Testis (tissue), 2 donors: Measurements from ENCODE around the gene RETREG3.
"Not testable (repeated sequence)": the region's sequence is repeated elsewhere in the genome, so short reads cannot be mapped to it uniquely, and the experiment has no call there.

Source experiments
- POLR2A ChIP-seq: fragments of 450-650 bp; IDR thresholded peaks from one replicate; pipeline ENCODE4 v1.6.1; 2017; ENCODE audit warnings: antibody characterized with exemption, mild to moderate bottlenecking, moderate library complexity
- TF ChIP-seq, protein P1 (sequence below), 3 experiments: fragments of 450-650 bp in 2 of 3; fragments of 200-600 bp in 1 of 3; sonication (generic) in 1 of 3; IDR thresholded peaks; one replicate each; pipeline ENCODE4 v1.5.1; 2016 to 2019; ENCODE audit warnings: antibody characterized with exemption in 3 of 3, mild to moderate bottlenecking in 2 of 3, moderate library complexity in 1 of 3

DNA sequence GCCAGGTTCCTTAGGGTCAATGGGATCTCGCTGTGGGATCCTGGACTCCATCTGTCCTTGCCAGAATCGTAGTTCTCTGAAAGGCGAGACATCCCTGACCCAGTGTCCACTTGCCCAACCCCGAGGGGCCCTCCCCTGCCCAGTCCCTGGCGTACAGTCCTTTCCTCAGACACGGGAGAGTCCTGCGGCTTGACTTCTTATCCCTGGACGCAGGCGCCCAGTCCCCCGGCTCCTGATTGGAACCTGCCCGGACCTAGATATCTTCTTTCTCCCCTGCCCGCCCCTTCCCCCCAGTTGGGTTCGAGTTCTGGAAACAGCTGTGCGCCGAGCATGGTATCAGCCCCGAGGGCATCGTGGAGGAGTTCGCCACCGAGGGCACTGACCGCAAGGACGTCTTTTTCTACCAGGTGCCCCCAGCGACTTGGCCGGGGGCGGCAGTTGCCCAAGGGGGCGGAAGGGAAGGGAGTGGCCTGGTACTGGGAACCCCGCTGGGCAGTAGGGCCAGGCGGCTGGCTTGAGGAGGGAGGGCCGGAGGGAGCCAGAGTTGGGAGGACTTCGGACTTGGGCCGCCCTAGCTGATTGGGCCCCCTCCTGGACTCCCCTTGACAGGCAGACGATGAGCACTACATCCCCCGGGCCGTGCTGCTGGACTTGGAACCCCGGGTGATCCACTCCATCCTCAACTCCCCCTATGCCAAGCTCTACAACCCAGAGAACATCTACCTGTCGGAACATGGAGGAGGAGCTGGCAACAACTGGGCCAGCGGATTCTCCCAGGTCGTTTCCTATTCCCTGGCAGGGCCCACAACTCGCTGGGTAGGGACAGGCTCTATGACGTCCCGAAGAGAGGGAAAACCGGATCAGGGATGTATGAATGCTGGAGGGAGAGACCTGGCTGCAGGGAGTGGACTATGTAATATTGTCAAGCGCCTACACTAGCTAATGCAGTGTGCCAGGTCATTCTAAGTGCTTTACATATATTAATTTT is 934 bp upstream of the RETREG3 start:
- not testable (repeated sequence) for TF ChIP-seq POLR2A
- TF ChIP-seq, protein P1, sequence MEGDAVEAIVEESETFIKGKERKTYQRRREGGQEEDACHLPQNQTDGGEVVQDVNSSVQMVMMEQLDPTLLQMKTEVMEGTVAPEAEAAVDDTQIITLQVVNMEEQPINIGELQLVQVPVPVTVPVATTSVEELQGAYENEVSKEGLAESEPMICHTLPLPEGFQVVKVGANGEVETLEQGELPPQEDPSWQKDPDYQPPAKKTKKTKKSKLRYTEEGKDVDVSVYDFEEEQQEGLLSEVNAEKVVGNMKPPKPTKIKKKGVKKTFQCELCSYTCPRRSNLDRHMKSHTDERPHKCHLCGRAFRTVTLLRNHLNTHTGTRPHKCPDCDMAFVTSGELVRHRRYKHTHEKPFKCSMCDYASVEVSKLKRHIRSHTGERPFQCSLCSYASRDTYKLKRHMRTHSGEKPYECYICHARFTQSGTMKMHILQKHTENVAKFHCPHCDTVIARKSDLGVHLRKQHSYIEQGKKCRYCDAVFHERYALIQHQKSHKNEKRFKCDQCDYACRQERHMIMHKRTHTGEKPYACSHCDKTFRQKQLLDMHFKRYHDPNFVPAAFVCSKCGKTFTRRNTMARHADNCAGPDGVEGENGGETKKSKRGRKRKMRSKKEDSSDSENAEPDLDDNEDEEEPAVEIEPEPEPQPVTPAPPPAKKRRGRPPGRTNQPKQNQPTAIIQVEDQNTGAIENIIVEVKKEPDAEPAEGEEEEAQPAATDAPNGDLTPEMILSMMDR (IDR thresholded peaks at IDR 0.05), result not testable (repeated sequence)
